AG04450 (cell line): Measurements from ENCODE around the gene NIP7. TPM values are rescaled to one million over a fixed set of nuclear protein-coding genes. Genes with fewer than 3 reads are reported as not detected.

Experiments used
- CTCF ChIA-PET: fragments of 300-600, 350-600 bp; formaldehyde crosslinking; extraction: SDS; loops from one replicate; lab custom pipeline; 2022; ENCODE audit warnings: antibody characterized with exemption, inconsistent platforms; lab: Charles Lee
- POLR2A ChIA-PET: fragments of 350-600 bp; formaldehyde crosslinking; extraction: SDS; loops from one replicate; lab custom pipeline; 2021; ENCODE audit warnings: antibody characterized with exemption, inconsistent platforms; lab: Yijun Ruan, JAX
- DNase-seq: peaks from one replicate; pipeline ENCODE4 v3.0.0-alpha.2; 2011; ENCODE audit warnings: low read depth, low spot score
- H3K27ac ChIP-seq: one replicate; pipeline ENCODE4 v1.5.1; 2012; ENCODE audit warnings: low read depth, low read length, control low read depth
- H3K27me3 ChIP-seq: one replicate; pipeline ENCODE4 v1.6.0; 2012; ENCODE audit warnings: low read length; ENCODE audit not compliant: control insufficient read depth, insufficient read depth
- H3K4me3 ChIP-seq: 2 replicates; pipeline ENCODE4 v1.5.1; 2011; ENCODE audit warnings: mild to moderate bottlenecking, low read depth, low read length, control low read depth
- H3K9me3 ChIP-seq: 2 replicates; pipeline ENCODE4 v1.5.1; 2012; ENCODE audit warnings: low read length; ENCODE audit not compliant: control insufficient read depth, insufficient read depth
- polyA plus RNA-seq: library from polyadenylated mRNA; depleted of rRNA; stranded (reverse); fragments of >200 nt; gene quantifications from 2 replicates; pipeline ENCODE4 v1.2.3, GENCODE V29; 2011
- TF ChIP-seq, protein P1 (sequence below): IDR thresholded peaks from 2 replicates; pipeline ENCODE4 v1.5.1; 2011; ENCODE audit warnings: low read depth, low read length, control low read depth, inconsistent platforms

NIP7 gene
- polyA plus RNA-seq, 1 experiment = 12.1 TPM

DNA sequence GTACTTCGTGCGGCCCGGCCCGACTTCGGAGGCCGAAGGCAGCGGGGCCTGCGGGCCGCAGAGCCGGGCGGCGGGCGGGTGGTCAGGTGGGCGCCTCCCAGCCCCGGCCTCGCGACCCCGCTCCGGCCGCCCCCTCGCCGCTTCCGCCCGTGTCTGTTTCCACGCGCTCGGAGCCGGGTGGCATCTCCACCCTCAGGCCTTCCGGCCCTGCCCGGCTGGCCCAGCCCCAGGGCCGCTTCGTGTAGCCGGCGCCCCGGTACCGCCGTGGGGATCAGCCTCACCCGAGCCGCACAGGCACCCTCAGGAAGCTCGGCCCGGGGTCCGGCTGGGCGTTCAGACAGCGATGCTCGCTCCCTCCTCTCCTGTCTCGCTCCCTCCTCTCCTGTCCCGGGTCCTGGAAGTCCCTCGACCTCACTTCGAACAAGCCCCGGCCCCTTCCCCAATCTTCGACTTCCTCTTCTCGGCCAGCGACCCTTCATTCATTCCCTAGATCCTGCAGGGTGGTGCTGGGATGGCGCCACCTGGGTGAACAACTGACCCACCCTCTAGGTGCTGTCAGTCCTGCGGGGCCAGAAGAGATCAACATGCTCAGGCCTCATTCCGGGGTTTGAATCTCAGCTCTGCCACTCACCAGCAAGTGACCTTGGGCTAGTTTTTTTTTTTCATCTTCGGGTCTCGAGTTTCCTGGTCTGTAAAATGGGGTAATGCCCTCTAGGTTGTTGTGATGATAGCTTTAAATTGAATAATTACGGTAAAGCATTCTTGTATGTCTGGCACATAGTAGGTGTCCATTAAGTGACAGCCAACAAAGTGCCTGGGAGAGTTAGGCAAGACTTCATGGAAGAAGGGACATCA lies 27.8 kb upstream of the NIP7 start:
- TF ChIP-seq, protein P1, sequence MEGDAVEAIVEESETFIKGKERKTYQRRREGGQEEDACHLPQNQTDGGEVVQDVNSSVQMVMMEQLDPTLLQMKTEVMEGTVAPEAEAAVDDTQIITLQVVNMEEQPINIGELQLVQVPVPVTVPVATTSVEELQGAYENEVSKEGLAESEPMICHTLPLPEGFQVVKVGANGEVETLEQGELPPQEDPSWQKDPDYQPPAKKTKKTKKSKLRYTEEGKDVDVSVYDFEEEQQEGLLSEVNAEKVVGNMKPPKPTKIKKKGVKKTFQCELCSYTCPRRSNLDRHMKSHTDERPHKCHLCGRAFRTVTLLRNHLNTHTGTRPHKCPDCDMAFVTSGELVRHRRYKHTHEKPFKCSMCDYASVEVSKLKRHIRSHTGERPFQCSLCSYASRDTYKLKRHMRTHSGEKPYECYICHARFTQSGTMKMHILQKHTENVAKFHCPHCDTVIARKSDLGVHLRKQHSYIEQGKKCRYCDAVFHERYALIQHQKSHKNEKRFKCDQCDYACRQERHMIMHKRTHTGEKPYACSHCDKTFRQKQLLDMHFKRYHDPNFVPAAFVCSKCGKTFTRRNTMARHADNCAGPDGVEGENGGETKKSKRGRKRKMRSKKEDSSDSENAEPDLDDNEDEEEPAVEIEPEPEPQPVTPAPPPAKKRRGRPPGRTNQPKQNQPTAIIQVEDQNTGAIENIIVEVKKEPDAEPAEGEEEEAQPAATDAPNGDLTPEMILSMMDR = 0 out of 2 replicates have a peak, but pooled peaks have one; percentile 15
- CTCF ChIA-PET = interaction anchor here (0.5 to 1.5 kb wide), 9 partner anchors 15 to 1011 kb away, joined by 3 to 10 read pairs (median 4); no protein-coding TSS in a partner anchor
- Histone ChIP-seq H3K27ac (peak overlapping the region; percentile 65), H3K4me3 (peak overlapping the region; percentile 86), H3K9me3 (no peaks in the 10 kb centered on the region; the same call in 1 of the 2 replicates), H3K27me3 (no peaks in the 10 kb centered on the region)
- POLR2A ChIA-PET = interaction anchor here (0.6 to 0.7 kb wide), 2 partner anchors 9 to 14 kb away, joined by 3 to 4 read pairs; no protein-coding TSS in a partner anchor
- no peak for DNase-seq

DNA sequence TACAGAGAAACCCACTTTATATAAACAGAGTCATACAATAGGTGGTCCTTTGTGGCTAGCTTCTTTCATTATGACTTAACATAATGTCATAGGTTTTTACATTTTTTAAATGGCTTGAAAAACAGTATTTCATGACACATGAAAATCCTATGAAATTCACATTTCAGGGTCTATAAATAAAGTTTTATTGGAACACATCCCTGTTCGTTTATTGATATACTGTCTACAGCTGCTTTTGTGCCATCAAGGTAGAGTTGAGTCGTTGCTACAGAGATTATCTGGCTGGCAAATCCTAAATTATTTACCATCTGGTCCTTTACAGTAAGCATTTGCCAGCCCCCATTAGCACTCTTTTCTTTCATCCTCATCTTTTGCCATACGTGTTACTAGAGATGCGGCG lies 26.1 kb upstream of the NIP7 start:
- DNase-seq = no peak
- ChIA-PET CTCF (no interaction called here), POLR2A (no interaction called here)
- no peaks in the 10 kb centered on the region; the same call in 1 of the 2 replicates for H3K9me3 ChIP-seq
- no peak overlapping the region for H3K4me3 ChIP-seq
- TF ChIP-seq, protein P1 = no peak
- H3K27me3 ChIP-seq = no peaks in the 10 kb centered on the region
- no peak overlapping the region for H3K27ac ChIP-seq

DNA sequence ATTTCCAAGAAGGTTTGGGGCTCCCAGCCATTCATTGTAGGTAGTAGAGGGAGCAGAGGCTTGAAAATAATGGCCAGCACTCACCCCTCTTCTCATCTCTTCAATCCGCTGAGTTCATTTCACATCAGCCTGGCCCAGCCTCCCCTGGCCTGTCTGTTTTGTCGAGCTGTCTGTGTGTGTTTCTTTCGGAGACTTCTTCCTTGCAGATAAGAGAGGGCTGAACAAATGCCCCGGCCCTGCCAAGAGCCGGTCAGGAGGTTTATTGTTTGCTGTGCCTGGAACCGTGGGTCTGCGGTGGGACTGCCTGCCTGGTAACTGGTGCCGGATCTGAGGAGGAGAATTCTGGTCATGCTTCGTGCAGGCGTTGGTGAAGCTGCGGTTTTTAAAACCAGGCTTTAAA lies 25.0 kb upstream of the NIP7 start:
- no peak overlapping the region for H3K4me3 ChIP-seq
- H3K9me3 ChIP-seq = no peaks in the 10 kb centered on the region; the same call in 1 of the 2 replicates
- H3K27ac ChIP-seq = no peak overlapping the region
- no peak for DNase-seq
- CTCF ChIA-PET = interaction anchor here (1.3 kb wide), 1 partner anchor 164 kb away, joined by 3 read pairs; no protein-coding TSS in a partner anchor
- no peaks in the 10 kb centered on the region for H3K27me3 ChIP-seq
- TF ChIP-seq, protein P1 = no peak
- POLR2A ChIA-PET = no interaction called here

DNA sequence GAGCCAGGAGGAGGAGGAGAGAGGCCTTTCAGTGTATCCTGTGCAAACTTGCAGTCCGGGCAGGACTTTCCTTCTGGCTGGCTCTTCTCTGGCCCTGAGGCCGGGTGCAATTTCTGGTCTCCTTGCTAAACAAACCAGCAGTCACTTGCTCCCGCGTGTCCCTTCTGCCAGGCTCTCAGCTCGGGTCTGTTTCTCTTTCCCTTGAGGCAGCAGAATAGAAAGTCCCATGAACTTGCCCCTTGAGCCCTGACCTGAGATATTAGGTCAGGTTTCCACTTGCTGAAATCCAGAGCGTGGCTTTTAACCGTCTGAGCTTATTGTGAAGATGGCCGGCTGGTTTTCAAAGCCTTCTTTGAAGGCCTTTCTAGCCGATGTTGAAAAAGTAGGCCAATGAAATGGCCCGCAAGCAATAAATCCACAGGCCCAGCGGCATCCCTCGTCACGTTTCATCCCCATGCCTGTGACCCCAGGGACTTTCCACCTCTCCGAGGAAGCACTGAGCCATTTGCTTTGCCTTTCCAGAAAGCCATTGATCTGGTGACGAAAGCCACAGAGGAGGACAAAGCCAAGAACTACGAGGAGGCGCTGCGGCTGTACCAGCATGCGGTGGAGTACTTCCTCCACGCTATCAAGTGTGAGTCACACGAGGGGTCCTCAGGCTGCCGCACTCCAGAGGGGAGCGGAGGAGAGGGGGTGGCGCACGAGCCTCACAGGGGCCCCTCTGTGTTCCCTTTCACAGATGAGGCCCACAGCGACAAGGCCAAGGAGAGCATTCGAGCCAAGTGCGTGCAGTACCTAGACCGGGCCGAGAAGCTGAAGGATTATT lies 23.9 kb upstream of the NIP7 start:
- ChIA-PET POLR2A (no interaction called here), CTCF (interaction anchor here (0.6 to 1.3 kb wide), 2 partner anchors 63 to 165 kb away, joined by 3 to 5 read pairs; no protein-coding TSS in a partner anchor)
- Histone ChIP-seq H3K9me3 (no peaks in the 10 kb centered on the region; the same call in 1 of the 2 replicates), H3K27me3 (no peaks in the 10 kb centered on the region), H3K4me3 (no peak overlapping the region), H3K27ac (no peak overlapping the region)
- no peak for DNase-seq
- TF ChIP-seq, protein P1 = no peak
